Activated naive CD8-positive, alpha-beta T cell treated with anti-CD3 and anti-CD28 coated beads for 36 hours (primary cell): Measurements from ENCODE around the gene CHIC2. TPM values are rescaled to one million over a fixed set of nuclear protein-coding genes. Genes with fewer than 3 reads are reported as not detected.

Source experiments
- DNase-seq: peaks from one replicate; pipeline ENCODE4 v3.0.0; 2021
- H3K27ac Mint-ChIP-seq: one replicate; pipeline ENCODE4 v1.8.0; 2022; ENCODE audit warnings: mild to moderate bottlenecking, moderate library complexity, mixed read lengths
- H3K27me3 Mint-ChIP-seq: one replicate; pipeline ENCODE4 v1.8.0; 2022; ENCODE audit warnings: mild to moderate bottlenecking, mixed read lengths
- H3K36me3 Mint-ChIP-seq: one replicate; pipeline ENCODE4 v1.8.0; 2021; ENCODE audit warnings: mild to moderate bottlenecking, mixed read lengths
- H3K4me1 Mint-ChIP-seq: one replicate; pipeline ENCODE4 v1.8.0; 2021; ENCODE audit warnings: mixed read lengths
- H3K4me3 Mint-ChIP-seq: one replicate; pipeline ENCODE4 v1.8.0; 2022; ENCODE audit warnings: mild to moderate bottlenecking, moderate library complexity, mixed read lengths
- H3K9me3 Mint-ChIP-seq: one replicate; pipeline ENCODE4 v1.8.0; 2022; ENCODE audit warnings: mixed read lengths
- total RNA-seq, 2 experiments: library from RNA; stranded (reverse); gene quantifications; one replicate each; pipeline ENCODE4 v1.2.3, GENCODE V29; 2021

CHIC2 gene
- total RNA-seq, 2 experiments from 2014 or later: 21.2 to 22.5 TPM

DNA sequence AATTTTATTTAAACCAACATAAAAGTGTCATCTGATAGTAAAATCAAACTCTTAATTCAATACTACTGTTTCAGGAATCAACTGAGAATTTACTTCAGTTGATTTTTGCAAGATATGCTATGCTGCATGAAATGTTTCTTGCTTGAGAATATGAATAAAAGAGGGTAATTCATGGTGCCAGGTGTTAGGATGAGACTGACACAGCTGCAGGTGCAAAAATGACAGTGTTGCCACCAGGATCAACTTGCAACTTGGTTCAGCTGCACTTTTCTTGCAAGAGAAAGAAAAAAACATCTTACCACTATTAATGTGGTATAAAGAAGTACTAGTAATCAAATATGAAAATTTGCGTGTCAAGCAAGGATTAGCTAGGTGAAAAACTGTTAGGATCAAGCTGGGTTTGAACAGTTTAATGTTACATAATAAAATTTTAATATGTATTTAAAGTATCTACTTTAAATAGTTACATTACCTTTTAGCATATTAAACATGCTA is 49.7 kb downstream of the CHIC2 start:
- H3K9me3 Mint-ChIP-seq: no peaks in the 10 kb centered on the region
- peaks cover 7% of the 10 kb centered on the region for H3K36me3 Mint-ChIP-seq
- no peak overlapping the region for H3K27ac Mint-ChIP-seq
- peaks cover 11% of the 10 kb centered on the region for H3K4me1 Mint-ChIP-seq
- no peak for DNase-seq
- no peaks in the 10 kb centered on the region for H3K27me3 Mint-ChIP-seq
- H3K4me3 Mint-ChIP-seq: no peak overlapping the region

DNA sequence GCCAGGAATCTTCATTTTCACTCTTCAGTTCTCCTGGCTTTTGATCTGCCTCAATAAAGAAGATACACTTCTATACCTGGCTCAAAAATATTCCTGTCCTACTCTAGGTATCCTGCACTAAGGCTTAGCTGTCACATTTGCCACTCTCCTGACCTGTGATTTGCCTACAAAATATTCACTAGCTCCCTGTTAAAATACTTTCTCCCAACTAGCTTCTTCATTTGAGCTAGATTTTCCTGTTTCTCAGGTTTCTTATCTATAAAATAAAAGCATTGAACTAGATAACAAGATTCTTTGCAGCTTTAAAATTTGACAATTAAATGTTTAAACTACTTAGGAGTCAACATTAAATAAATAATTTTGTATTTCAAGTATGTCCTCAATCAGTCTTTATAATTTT is 53.2 kb downstream of the CHIC2 start:
- no peak overlapping the region for H3K27ac Mint-ChIP-seq
- peaks cover 18% of the 10 kb centered on the region for H3K36me3 Mint-ChIP-seq
- no peaks in the 10 kb centered on the region for H3K27me3 Mint-ChIP-seq
- no peaks in the 10 kb centered on the region for H3K9me3 Mint-ChIP-seq
- H3K4me3 Mint-ChIP-seq: no peak overlapping the region
- peaks cover 5% of the 10 kb centered on the region for H3K4me1 Mint-ChIP-seq
- DNase-seq: no peak

DNA sequence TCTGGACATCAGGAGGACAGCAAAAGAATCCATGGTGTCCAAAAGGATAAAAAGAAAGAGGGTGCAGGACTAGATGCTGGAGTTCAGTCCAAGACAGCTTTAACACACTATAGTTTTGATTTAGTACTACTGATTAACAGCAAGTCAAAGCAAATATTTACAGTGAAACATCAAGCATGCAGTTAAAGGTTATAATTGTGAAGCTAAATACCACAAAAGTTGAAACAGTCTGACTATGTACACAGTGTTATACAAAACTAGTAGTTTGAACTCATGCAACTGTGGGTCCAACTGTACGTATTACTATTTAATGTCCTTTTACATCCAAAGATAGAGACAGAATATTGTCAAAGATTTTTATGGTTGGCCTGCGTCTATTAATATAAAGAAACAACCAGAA is 57.6 kb downstream of the CHIC2 start:
- Mint-ChIP-seq H3K27ac (no peak overlapping the region), H3K4me3 (no peak overlapping the region), H3K9me3 (no peaks in the 10 kb centered on the region), H3K27me3 (no peaks in the 10 kb centered on the region), H3K36me3 (peaks cover 27% of the 10 kb centered on the region), H3K4me1 (peaks cover 13% of the 10 kb centered on the region)
- no peak for DNase-seq

DNA sequence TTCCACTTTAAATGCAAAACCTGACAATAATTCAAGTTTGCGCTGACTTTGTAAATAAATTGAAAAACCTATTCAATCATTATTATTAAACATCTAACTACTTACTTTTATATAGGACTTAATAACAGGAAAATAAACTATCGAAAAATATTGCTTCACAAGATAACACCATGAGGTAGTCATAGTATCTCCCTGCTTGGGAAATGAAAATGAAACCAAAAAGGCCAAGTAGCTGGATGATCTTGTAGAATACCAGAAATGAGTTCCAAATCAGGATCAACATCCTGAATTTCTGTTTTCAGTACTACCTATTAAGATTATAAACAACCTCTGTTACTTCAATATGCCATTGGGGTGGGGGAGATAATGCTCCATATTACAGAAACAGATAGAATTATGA is 58.9 kb downstream of the CHIC2 start:
- Mint-ChIP-seq H3K4me1 (peaks cover 15% of the 10 kb centered on the region), H3K4me3 (no peak overlapping the region), H3K9me3 (no peaks in the 10 kb centered on the region), H3K27ac (no peak overlapping the region), H3K27me3 (no peaks in the 10 kb centered on the region), H3K36me3 (peaks cover 32% of the 10 kb centered on the region)
- no peak for DNase-seq

DNA sequence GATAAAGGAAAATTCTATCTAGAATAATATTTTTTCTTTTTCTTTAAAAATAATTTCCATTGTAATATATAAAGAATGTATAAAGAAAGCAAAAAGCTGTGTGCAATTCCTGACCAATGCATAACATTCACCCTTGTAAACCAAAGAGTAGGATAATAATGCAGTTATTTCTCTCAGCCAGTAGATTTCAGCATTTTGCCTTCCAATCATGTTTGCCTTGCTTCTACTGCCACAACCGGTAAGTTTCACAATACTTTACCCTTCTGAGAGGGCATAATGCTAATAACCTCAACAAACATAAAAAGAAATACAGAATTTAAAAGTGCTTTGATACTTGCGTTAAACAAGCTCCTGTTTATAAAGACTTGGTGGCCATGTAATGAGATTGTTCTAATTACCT is 59.9 kb downstream of the CHIC2 start:
- peaks cover 33% of the 10 kb centered on the region for H3K36me3 Mint-ChIP-seq
- no peak overlapping the region for H3K4me3 Mint-ChIP-seq
- peaks cover 15% of the 10 kb centered on the region for H3K4me1 Mint-ChIP-seq
- H3K27ac Mint-ChIP-seq: no peak overlapping the region
- no peaks in the 10 kb centered on the region for H3K9me3 Mint-ChIP-seq
- no peaks in the 10 kb centered on the region for H3K27me3 Mint-ChIP-seq
- no peak for DNase-seq

DNA sequence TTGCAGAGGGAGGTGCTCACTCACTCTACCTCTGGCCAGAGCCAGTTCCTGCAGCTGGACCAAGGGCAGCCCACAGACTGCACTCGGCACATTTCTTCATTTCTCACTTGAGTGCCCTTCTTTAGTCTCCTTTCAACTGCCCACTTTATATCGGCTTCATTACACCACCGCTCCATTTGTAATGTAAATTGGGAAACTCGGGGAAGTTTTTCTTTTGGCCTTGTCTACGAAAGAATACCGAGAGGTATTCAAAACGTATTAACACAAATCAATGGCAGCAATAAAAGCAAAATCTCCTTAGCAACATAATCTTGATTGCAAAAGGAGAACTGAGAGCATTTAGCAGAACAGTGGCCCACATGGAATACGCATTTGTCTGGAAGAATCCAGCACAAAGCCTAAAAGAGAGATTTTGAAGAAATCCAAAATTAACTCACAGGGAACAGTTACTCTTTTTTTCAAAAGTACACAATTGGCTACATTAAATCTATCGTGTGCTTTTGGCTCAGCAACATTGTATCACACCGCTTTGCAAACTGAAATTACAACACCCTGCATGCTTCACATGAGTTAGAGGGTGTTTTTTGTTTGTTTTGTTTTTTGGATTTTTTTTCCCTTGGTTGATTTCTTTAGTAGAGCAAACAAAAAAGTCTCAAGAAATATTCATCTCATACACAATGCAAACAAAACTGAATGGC is 62.6 kb downstream of the CHIC2 start:
- Mint-ChIP-seq H3K9me3 (no peaks in the 10 kb centered on the region), H3K4me1 (peaks cover 13% of the 10 kb centered on the region), H3K27me3 (no peaks in the 10 kb centered on the region), H3K27ac (no peak overlapping the region), H3K4me3 (no peak overlapping the region), H3K36me3 (peaks cover 32% of the 10 kb centered on the region)
- no peak for DNase-seq

DNA sequence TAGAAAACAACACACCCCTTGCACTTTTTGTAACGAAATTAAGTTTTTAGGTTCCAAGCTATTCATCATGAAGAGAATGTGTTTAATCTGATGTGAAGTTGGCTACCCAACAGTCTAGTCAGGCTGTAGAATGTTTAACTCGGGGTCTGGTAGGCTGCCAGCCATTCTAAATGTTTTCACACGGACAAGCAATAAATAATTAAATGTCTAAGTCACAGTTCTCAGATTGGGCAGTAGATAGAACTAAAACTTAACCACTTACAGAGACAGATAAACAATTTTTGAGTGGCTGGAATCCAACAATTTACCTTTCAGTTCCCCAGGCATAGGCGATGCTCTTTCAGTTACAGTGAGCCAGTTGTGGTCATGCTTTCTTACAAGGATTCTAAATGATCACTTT is 66.5 kb downstream of the CHIC2 start:
- no peak overlapping the region for H3K4me3 Mint-ChIP-seq
- peaks cover 2% of the 10 kb centered on the region for H3K4me1 Mint-ChIP-seq
- peaks cover 20% of the 10 kb centered on the region for H3K36me3 Mint-ChIP-seq
- H3K27ac Mint-ChIP-seq: no peak overlapping the region
- no peaks in the 10 kb centered on the region for H3K27me3 Mint-ChIP-seq
- DNase-seq: no peak
- H3K9me3 Mint-ChIP-seq: no peaks in the 10 kb centered on the region

DNA sequence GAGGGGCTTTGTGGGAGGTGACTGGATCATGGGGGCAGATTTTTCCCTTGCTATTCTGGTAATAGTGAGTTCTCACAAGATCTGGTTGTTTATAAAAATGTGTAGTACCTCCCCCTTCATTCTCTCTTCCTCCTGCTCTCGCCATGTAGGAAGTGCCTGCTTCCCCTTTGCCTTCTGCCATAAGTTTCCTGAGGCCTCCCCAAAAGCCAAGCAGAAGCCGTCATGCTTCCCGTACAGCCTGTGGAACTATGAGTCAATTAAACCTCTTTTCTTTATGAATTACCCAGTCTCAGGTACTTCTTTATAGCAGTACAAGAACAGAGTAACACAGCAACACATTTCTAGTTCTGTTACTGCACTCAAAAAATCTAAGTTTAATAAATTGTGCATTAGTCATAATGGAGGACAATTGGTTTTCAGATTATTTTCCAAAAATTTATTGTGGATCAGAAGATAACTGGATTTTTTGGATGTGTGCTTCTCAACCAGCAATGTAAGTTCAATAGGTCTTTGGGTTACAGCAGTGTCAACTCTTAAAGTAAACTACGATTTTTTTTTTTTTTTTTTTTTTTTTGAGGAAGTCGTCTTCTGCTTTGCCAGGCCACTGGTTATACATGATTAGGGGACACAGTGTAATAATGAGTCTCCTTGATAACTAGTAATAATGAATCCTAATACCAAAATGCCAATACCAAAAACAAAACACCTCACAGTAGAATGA is 69.9 kb downstream of the CHIC2 start:
- no peaks in the 10 kb centered on the region for H3K9me3 Mint-ChIP-seq
- no peak overlapping the region for H3K27ac Mint-ChIP-seq
- H3K27me3 Mint-ChIP-seq: no peaks in the 10 kb centered on the region
- no peaks in the 10 kb centered on the region for H3K4me1 Mint-ChIP-seq
- H3K36me3 Mint-ChIP-seq: peaks cover 6% of the 10 kb centered on the region
- DNase-seq: no peak
- H3K4me3 Mint-ChIP-seq: no peak overlapping the region

DNA sequence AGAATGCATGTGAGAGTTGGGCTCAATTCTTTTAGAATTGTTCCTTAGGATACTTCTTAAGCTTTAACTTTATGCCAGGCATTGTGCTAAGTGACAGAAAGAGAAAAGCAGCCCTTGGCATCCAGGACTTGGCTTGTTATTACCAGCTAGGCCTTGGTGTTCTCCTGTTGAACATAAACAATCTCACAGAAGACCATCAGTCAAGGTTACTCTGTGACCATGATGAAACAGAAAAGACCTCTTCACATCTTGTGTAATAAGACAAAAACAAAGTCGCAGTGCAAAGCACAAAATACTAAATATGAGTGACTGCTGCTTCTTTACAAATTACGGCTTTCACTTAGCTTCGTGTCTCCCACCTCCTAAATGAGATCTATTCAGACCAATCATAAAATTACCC is 71.6 kb downstream of the CHIC2 start:
- Mint-ChIP-seq H3K27me3 (no peaks in the 10 kb centered on the region), H3K36me3 (peaks cover 2% of the 10 kb centered on the region), H3K9me3 (no peaks in the 10 kb centered on the region), H3K4me3 (no peak overlapping the region), H3K27ac (no peak overlapping the region), H3K4me1 (no peaks in the 10 kb centered on the region)
- no peak for DNase-seq

DNA sequence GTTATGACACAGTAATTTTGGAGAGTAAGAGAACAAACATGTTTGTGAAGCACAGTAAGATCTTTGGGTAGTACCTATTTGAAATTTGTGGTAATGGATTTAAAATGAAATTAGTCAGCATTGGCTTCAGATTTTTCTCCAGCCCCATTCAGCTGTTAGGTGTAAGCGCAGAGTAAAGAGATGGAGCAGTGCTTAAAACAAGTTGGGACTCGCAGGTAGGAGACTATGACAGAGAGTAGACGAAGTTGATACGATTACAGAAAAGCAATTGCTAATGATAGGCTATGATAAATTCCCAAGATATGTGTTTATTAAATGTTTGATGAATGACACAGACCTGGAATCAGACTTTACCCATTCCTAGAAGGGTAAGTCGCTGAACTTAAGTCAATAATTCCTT is 72.6 kb downstream of the CHIC2 start:
- no peak for DNase-seq
- Mint-ChIP-seq H3K9me3 (no peaks in the 10 kb centered on the region), H3K4me1 (no peaks in the 10 kb centered on the region)

DNA sequence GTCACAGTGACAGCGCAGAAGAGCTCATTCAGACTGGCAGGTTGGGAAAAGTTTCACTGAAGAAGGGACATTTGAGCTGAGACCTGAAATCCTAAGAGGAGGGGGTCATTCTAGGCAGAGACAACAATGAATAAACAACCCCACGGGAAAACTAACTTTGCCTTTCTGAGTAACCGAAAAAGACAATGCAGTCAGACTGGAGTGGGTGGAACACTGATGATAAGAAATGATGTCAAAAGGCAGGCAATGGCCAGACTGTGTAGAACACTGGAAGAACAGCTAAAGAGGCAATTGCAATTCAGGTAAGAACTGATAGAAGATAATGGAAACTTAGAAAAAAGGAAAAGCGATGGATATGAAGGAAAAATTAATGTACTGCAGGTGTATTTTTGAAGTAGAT is 73.8 kb downstream of the CHIC2 start:
- Mint-ChIP-seq H3K4me1 (no peaks in the 10 kb centered on the region), H3K9me3 (no peaks in the 10 kb centered on the region), H3K27ac (no peak overlapping the region), H3K36me3 (peaks cover 2% of the 10 kb centered on the region), H3K27me3 (no peaks in the 10 kb centered on the region), H3K4me3 (no peak overlapping the region)
- DNase-seq: no peak

More for the DNA sequence above, 72.6 kb downstream of the CHIC2 start:
- no peak overlapping the region for H3K27ac Mint-ChIP-seq
- H3K27me3 Mint-ChIP-seq: no peaks in the 10 kb centered on the region
- H3K4me3 Mint-ChIP-seq: no peak overlapping the region
- peaks cover 2% of the 10 kb centered on the region for H3K36me3 Mint-ChIP-seq

DNA sequence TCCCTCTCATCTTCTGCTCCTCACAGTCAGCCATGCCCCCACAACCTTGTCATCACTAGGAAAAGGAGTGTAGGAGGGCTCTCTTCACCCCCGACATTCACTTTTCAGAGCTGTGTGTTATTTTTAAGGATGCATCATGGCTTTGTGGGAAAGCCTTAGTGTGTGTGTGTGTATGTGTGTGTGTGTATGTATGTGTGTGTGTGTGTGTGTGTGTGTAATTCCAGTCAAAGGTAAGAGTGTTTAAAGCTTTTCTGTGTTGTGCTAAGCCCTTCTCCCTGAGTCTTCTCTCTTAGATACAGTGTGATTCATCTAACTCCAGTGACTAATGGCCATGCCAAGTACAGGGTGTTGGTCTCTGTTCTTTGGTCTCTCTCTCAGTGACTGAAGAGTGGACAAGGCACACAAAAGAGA is 76.6 kb downstream of the CHIC2 start:
- no peaks in the 10 kb centered on the region for H3K4me1 Mint-ChIP-seq
- no peak for DNase-seq
- H3K4me3 Mint-ChIP-seq: no peak overlapping the region
- no peak overlapping the region for H3K27ac Mint-ChIP-seq
- no peaks in the 10 kb centered on the region for H3K27me3 Mint-ChIP-seq
- H3K36me3 Mint-ChIP-seq: peaks cover 2% of the 10 kb centered on the region
- H3K9me3 Mint-ChIP-seq: no peaks in the 10 kb centered on the region

DNA sequence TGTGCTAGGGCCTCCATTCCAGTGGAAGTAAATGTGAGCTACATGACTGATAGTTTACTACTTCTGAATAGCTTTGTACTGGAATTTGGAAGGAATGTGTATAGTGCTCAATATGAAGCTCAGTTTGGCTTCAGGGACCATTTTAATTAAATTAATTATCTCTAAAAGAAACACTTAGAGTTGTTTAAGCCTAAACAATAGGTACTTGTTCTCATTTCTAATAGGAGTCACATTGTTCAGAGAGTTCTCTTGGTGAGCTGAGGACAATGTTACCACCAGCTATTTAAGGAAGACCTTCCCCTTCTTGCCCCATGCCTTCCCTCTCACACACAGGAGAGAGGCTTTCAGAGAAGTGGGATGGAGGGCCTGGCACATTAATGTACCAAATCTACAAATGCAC is 78.3 kb downstream of the CHIC2 start:
- Mint-ChIP-seq H3K36me3 (peaks cover 3% of the 10 kb centered on the region), H3K4me1 (no peaks in the 10 kb centered on the region), H3K4me3 (no peak overlapping the region), H3K27ac (no peak overlapping the region), H3K9me3 (no peaks in the 10 kb centered on the region), H3K27me3 (no peaks in the 10 kb centered on the region)
- no peak for DNase-seq

DNA sequence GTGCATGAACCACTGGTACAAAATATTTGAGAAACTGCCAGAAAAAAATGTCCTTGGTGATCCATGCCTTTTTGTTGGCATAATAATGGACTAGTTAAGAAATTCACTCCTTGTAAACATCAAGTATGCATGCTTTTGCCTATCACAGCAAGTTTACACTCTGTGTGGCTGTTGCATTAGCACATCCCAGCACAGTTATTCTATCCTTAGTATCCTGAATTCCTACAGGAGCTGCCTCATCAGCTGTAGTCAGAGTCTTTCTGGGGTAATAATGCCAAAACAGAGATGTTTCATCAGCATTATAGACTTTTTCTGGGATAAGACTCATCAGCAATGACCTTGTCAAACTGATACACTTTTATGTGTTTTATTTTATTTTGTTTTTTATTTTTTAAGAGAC is 82.8 kb downstream of the CHIC2 start:
- DNase-seq: no peak
- Mint-ChIP-seq H3K4me3 (no peak overlapping the region), H3K9me3 (no peaks in the 10 kb centered on the region), H3K27me3 (no peaks in the 10 kb centered on the region), H3K4me1 (no peaks in the 10 kb centered on the region), H3K36me3 (peaks cover 3% of the 10 kb centered on the region), H3K27ac (no peak overlapping the region)

DNA sequence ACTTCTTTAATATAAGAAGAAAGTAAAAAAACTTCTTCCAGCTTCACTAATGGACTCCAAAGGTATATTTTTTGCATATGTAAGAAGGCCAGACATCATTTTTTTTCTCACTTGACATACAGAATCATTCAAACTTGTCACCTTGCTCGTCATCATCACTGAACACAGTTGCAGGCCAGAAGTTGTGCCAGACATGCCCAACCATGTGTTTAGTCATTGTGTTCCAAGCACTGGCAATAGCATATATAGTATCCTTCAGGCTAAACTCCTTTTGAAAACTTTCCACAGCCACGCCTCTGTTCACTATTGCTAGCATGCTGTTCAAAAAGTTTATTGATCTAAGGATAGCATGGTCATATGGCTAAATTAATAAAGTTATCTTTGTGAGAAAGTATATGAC is 83.3 kb downstream of the CHIC2 start:
- Mint-ChIP-seq H3K36me3 (peaks cover 3% of the 10 kb centered on the region), H3K4me1 (no peaks in the 10 kb centered on the region), H3K4me3 (no peak overlapping the region), H3K27ac (no peak overlapping the region), H3K9me3 (no peaks in the 10 kb centered on the region), H3K27me3 (no peaks in the 10 kb centered on the region)
- DNase-seq: no peak

DNA sequence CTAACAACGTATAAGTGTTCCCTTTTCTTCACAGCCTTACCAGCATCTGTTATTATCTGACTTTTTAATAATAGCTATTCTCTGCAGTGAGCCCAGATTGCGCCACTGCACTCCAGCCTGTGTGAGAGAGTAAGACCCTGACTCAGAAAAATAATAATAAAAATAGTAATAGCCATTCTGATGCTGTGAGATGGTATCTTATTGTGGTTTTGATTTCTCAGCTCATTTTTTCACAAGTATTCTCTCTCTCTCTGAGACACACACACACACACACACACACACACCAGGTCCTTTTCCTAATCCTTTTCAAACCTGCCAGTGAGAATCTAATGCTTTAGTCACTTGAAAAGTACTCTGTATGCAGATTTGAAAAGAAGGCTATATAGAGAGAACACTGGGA is 89.8 kb downstream of the CHIC2 start:
- Mint-ChIP-seq H3K4me1 (no peaks in the 10 kb centered on the region), H3K27ac (no peak overlapping the region), H3K36me3 (peaks cover 6% of the 10 kb centered on the region), H3K9me3 (peaks cover 1% of the 10 kb centered on the region), H3K27me3 (no peaks in the 10 kb centered on the region), H3K4me3 (no peak overlapping the region)
- no peak for DNase-seq
